Measurements from ENCODE around the gene NRL.

Gene NRL

DNA sequence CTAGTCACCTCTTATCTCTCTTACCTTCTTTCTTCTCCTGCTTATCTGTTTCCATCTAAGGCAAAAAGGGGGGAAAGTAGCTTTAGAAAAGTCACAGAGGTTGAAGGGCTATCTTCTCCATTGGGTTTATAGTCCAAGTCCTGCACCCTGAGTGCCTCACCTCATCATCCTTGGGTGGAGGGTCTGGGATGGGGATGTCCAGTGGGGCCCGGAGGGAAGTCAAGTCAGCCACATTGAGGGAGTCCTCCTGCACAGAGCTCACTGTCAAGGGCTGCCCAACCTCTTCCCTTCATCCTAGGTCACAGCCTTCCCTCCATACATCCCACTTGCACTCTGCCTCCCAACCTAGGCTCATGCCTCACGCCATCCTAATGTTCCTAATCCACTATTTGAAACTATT lies 30.5 kb upstream of the NRL start:
- H2BK120ac ChIP-seq (ENCODE audit: low read depth, low read length) = no peak overlapping the region
- H2AFZ ChIP-seq (ENCODE audit: low read depth, low read length) = no peak overlapping the region

GRCh38 chr14:24144451-24144850 lies 29.7 kb upstream of the NRL start:
- Histone ChIP-seq H2BK15ac (ENCODE audit: low read depth, poor library complexity, severe bottlenecking) (no peak overlapping the region), H3K9ac (ENCODE audit: low read length) (no peak overlapping the region), H3K4me3 (ENCODE audit: insufficient read depth in 1 of 2, low read depth in 1 of 2, low read length in 2 of 2) (no peak overlapping the region), H3K14ac (ENCODE audit: low read length in 2 of 2) (no peak overlapping the region), H2BK12ac (ENCODE audit: low read length in 2 of 2) (no peak overlapping the region), H2BK120ac (ENCODE audit: low read depth, low read length) (no peak overlapping the region), H3K79me1 (replicated peaks; ENCODE audit: low read length, poor library complexity, severe bottlenecking) (peaks cover 19% of the 10 kb centered on the region), H3K23ac (ENCODE audit: low read length in 2 of 2) (no peak overlapping the region), H3K36me3 (ENCODE audit: control insufficient read depth in 1 of 2, insufficient read depth in 2 of 2, low read depth in 1 of 2, low read length in 2 of 2) (peaks cover 15 to 34% of the 10 kb centered on the region in 2 experiments), H2AK5ac (ENCODE audit: low read length, severe bottlenecking) (no peak overlapping the region), H3K27me3 (ENCODE audit: control insufficient read depth in 1 of 2, insufficient read depth in 1 of 2, low read length in 2 of 2) (no peaks in the 10 kb centered on the region), H3K4me2 (ENCODE audit: low read length, poor library complexity, severe bottlenecking) (no peak overlapping the region), H3K4ac (ENCODE audit: low read depth in 1 of 2, low read length in 2 of 2) (no peak overlapping the region), H3K9me3 (ENCODE audit: control insufficient read depth, low read length) (no peaks in the 10 kb centered on the region), H3K18ac (ENCODE audit: low read depth in 1 of 2, low read length in 2 of 2) (no peak overlapping the region), H3K4me1 (ENCODE audit: control insufficient read depth, insufficient read depth, low read depth, low read length) (peaks cover 20% of the 10 kb centered on the region), H3K27ac (ENCODE audit: low read length, poor library complexity, severe bottlenecking) (no peak overlapping the region), H4K8ac (ENCODE audit: low read length) (no peak overlapping the region), H4K91ac (ENCODE audit: low read length) (no peak overlapping the region), H2AFZ (ENCODE audit: low read depth, low read length) (no peak overlapping the region), H2BK5ac (ENCODE audit: low read depth, low read length, poor library complexity, severe bottlenecking) (no peak overlapping the region)
- DNase-seq = no peak
- 100% methylated on average over 1 of the region's 1 CpG for WGBS

More for the DNA sequence above, 30.5 kb upstream of the NRL start:
- Histone ChIP-seq H3K18ac (ENCODE audit: low read depth in 1 of 2, low read length in 2 of 2) (no peak overlapping the region), H3K4ac (ENCODE audit: low read depth in 1 of 2, low read length in 2 of 2) (no peak overlapping the region), H3K4me3 (ENCODE audit: insufficient read depth in 1 of 2, low read depth in 1 of 2, low read length in 2 of 2) (peak overlapping the region in 1 of 2 experiments; percentile 96), H3K9ac (ENCODE audit: low read length) (peak overlapping the region; percentile 94), H2BK5ac (ENCODE audit: low read depth, low read length, poor library complexity, severe bottlenecking) (no peak overlapping the region), H3K36me3 (ENCODE audit: control insufficient read depth in 1 of 2, insufficient read depth in 2 of 2, low read depth in 1 of 2, low read length in 2 of 2) (peaks cover 19 to 37% of the 10 kb centered on the region in 2 experiments), H3K4me1 (ENCODE audit: control insufficient read depth, insufficient read depth, low read depth, low read length) (peaks cover 18% of the 10 kb centered on the region), H4K91ac (ENCODE audit: low read length) (peak overlapping the region; percentile 7), H2AK5ac (ENCODE audit: low read length, severe bottlenecking) (peak overlapping the region; percentile 30), H3K27me3 (ENCODE audit: control insufficient read depth in 1 of 2, insufficient read depth in 1 of 2, low read length in 2 of 2) (no peaks in the 10 kb centered on the region), H3K9me3 (ENCODE audit: control insufficient read depth, low read length) (no peaks in the 10 kb centered on the region), H2BK15ac (ENCODE audit: low read depth, poor library complexity, severe bottlenecking) (no peak overlapping the region), H2BK12ac (ENCODE audit: low read length in 2 of 2) (peak overlapping the region in 1 of 2 experiments; percentile 25), H3K79me1 (replicated peaks; ENCODE audit: low read length, poor library complexity, severe bottlenecking) (peaks cover 23% of the 10 kb centered on the region), H3K14ac (ENCODE audit: low read length in 2 of 2) (no peak overlapping the region), H4K8ac (ENCODE audit: low read length) (no peak overlapping the region), H3K4me2 (ENCODE audit: low read length, poor library complexity, severe bottlenecking) (peak overlapping the region; percentile 76), H3K23ac (ENCODE audit: low read length in 2 of 2) (no peak overlapping the region), H3K27ac (ENCODE audit: low read length, poor library complexity, severe bottlenecking) (peak overlapping the region; percentile 81)
- WGBS = 93% methylated on average over 1 of the region's 2 CpGs
- DNase-seq = no peak

DNA sequence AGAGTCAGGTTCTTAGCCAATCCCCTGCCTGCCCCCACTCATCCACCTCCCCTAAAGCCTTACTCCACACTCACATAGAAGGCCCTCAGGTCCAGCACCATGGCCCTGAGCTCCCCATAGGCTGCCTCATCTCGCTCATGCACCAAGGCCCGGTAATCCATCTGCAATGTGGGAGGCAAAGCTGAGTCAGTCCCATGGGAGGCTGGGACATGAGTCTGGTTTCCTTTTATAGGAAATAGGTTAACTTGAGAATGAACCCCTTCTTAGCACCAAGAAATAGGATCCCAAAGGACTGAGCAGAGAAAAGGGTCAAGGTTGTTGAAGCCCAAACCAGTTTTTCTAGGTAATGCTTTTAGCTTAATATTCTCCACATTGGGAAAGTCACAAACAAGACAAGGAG lies 28.8 kb upstream of the NRL start:
- H3K79me1 ChIP-seq (replicated peaks; ENCODE audit: low read length, poor library complexity, severe bottlenecking) = peaks cover 25% of the 10 kb centered on the region
- no peak overlapping the region for H2BK12ac ChIP-seq (ENCODE audit: low read length in 2 of 2)
- no peak overlapping the region for H2BK15ac ChIP-seq (ENCODE audit: low read depth, poor library complexity, severe bottlenecking)
- H2BK120ac ChIP-seq (ENCODE audit: low read depth, low read length) = no peak overlapping the region
- H2BK5ac ChIP-seq (ENCODE audit: low read depth, low read length, poor library complexity, severe bottlenecking) = no peak overlapping the region
- DNase-seq = peak; percentile 38
- H3K4me3 ChIP-seq (ENCODE audit: insufficient read depth in 1 of 2, low read depth in 1 of 2, low read length in 2 of 2) = peak overlapping the region in 1 of 2 experiments; percentile 6
- no peak overlapping the region for H3K14ac ChIP-seq (ENCODE audit: low read length in 2 of 2)
- 38% methylated on average over 2 of the region's 2 CpGs for WGBS
- H3K9ac ChIP-seq (ENCODE audit: low read length) = peak overlapping the region; percentile 12
- H4K91ac ChIP-seq (ENCODE audit: low read length) = no peak overlapping the region
- peaks cover 21 to 38% of the 10 kb centered on the region in 2 experiments for H3K36me3 ChIP-seq (ENCODE audit: control insufficient read depth in 1 of 2, insufficient read depth in 2 of 2, low read depth in 1 of 2, low read length in 2 of 2)
- no peak overlapping the region for H3K4me2 ChIP-seq (ENCODE audit: low read length, poor library complexity, severe bottlenecking)
- H3K4me1 ChIP-seq (ENCODE audit: control insufficient read depth, insufficient read depth, low read depth, low read length) = peaks cover 21% of the 10 kb centered on the region
- H3K27ac ChIP-seq (ENCODE audit: low read length, poor library complexity, severe bottlenecking) = no peak overlapping the region
- no peak overlapping the region for H4K8ac ChIP-seq (ENCODE audit: low read length)
- H3K9me3 ChIP-seq (ENCODE audit: control insufficient read depth, low read length) = no peaks in the 10 kb centered on the region
- no peak overlapping the region for H3K18ac ChIP-seq (ENCODE audit: low read depth in 1 of 2, low read length in 2 of 2)
- no peak overlapping the region for H2AFZ ChIP-seq (ENCODE audit: low read depth, low read length)
- no peaks in the 10 kb centered on the region for H3K27me3 ChIP-seq (ENCODE audit: control insufficient read depth in 1 of 2, insufficient read depth in 1 of 2, low read length in 2 of 2)
- H3K4ac ChIP-seq (ENCODE audit: low read depth in 1 of 2, low read length in 2 of 2) = no peak overlapping the region
- no peak overlapping the region for H2AK5ac ChIP-seq (ENCODE audit: low read length, severe bottlenecking)
- H3K23ac ChIP-seq (ENCODE audit: low read length in 2 of 2) = no peak overlapping the region

DNA sequence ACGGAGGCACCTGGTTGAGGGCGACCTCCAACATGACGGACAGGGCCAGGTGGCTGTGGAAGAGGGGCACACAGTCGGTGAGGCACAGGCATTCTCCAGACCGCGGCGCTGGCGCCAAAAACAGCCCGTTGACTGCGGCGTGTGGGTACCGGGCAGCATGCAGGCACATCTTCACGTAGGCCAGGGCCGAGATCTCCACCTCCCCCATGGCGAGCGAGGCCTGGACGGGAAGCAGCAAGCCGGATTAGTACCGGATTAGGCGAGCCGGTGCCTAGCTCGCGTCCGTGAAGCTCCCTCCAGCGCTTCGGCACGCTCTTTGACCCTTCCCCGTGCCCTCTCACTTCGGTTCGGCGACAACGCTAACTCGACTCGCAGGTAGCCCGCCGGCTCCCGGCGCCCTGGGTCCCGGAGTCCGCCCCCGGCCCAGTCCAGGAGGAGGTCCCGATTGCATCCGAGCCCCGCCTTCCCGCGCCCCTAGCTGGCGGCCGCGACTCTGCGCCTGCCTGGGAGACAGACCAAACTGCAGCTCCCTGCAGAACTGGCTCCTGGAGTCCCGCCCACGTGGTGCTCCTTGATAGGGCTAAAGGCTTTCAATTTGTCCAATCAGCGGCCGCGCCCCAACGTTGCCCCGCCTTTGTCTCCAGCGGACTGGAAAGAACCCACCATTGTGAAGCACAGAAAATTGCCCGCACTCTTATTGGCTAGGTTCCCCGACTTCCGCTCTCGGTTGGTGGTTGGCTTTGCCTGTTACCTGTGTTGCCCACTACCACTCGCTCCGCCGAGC lies 26.5 kb upstream of the NRL start, which contains the start of gene EMC9:
Gene EMC9 (minus strand): TSS at position 495 of the 784 bp plus-strand sequence. CDS start 287 bp downstream, at position 208.
- peak within 1 kb of the TSS; percentile 24 to 96 for H3K18ac ChIP-seq (ENCODE audit: low read depth in 1 of 2, low read length in 2 of 2)
- H3K9ac ChIP-seq (ENCODE audit: low read length) = peak within 1 kb of the TSS; percentile 92
- peak within 1 kb of the TSS; percentile 57 for H2BK5ac ChIP-seq (ENCODE audit: low read depth, low read length, poor library complexity, severe bottlenecking)
- H3K14ac ChIP-seq (ENCODE audit: low read length in 2 of 2) = peak within 1 kb of the TSS in 1 of 2 experiments; percentile 98
- no peak within 1 kb of the TSS for H2BK120ac ChIP-seq (ENCODE audit: low read depth, low read length)
- no peak within 1 kb of the TSS for H2AK5ac ChIP-seq (ENCODE audit: low read length, severe bottlenecking)
- H3K27me3 ChIP-seq (ENCODE audit: control insufficient read depth in 1 of 2, insufficient read depth in 1 of 2, low read length in 2 of 2) = no peaks in the 10 kb centered on the region
- DNase-seq = peak; percentile 99
- H3K4me1 ChIP-seq (ENCODE audit: control insufficient read depth, insufficient read depth, low read depth, low read length) = peaks cover 23% of the 10 kb centered on the region
- no peak within 1 kb of the TSS for H3K23ac ChIP-seq (ENCODE audit: low read length in 2 of 2)
- peak within 1 kb of the TSS; percentile 92 for H4K8ac ChIP-seq (ENCODE audit: low read length)
- H3K4ac ChIP-seq (ENCODE audit: low read depth in 1 of 2, low read length in 2 of 2) = peak within 1 kb of the TSS in 1 of 2 experiments; percentile 80
- H3K36me3 ChIP-seq (ENCODE audit: control insufficient read depth in 1 of 2, insufficient read depth in 2 of 2, low read depth in 1 of 2, low read length in 2 of 2) = peaks cover 32 to 52% of the 10 kb centered on the region in 2 experiments
- H2BK15ac ChIP-seq (ENCODE audit: low read depth, poor library complexity, severe bottlenecking) = no peak within 1 kb of the TSS
- WGBS = under 1% methylated on average over 64 of the region's 65 CpGs
- peaks cover 40% of the 10 kb centered on the region for H3K79me1 ChIP-seq (replicated peaks; ENCODE audit: low read length, poor library complexity, severe bottlenecking)
- peak within 1 kb of the TSS; percentile 68 to 94 for H3K4me3 ChIP-seq (ENCODE audit: insufficient read depth in 1 of 2, low read depth in 1 of 2, low read length in 2 of 2)
- peak within 1 kb of the TSS; percentile 76 for H2AFZ ChIP-seq (ENCODE audit: low read depth, low read length)
- no peaks in the 10 kb centered on the region for H3K9me3 ChIP-seq (ENCODE audit: control insufficient read depth, low read length)
- peak within 1 kb of the TSS; percentile 35 to 68 for H2BK12ac ChIP-seq (ENCODE audit: low read length in 2 of 2)
- peak within 1 kb of the TSS; percentile 40 for H4K91ac ChIP-seq (ENCODE audit: low read length)
- H3K4me2 ChIP-seq (ENCODE audit: low read length, poor library complexity, severe bottlenecking) = peak within 1 kb of the TSS; percentile 80
- peak within 1 kb of the TSS; percentile 95 for H3K27ac ChIP-seq (ENCODE audit: low read length, poor library complexity, severe bottlenecking)

Data from mesenchymal stem cell (in vitro differentiated cells and primary cell).